GM12801 (cell line): Measurements from ENCODE around the gene NPLOC4.

Experiments used
- CTCF ChIP-seq: IDR thresholded peaks from one replicate; pipeline ENCODE4 v1.5.1; 2011; ENCODE audit warnings: control low read depth; ENCODE audit not compliant: insufficient read length; ENCODE audit errors: extremely low read depth

The NPLOC4 gene

DNA sequence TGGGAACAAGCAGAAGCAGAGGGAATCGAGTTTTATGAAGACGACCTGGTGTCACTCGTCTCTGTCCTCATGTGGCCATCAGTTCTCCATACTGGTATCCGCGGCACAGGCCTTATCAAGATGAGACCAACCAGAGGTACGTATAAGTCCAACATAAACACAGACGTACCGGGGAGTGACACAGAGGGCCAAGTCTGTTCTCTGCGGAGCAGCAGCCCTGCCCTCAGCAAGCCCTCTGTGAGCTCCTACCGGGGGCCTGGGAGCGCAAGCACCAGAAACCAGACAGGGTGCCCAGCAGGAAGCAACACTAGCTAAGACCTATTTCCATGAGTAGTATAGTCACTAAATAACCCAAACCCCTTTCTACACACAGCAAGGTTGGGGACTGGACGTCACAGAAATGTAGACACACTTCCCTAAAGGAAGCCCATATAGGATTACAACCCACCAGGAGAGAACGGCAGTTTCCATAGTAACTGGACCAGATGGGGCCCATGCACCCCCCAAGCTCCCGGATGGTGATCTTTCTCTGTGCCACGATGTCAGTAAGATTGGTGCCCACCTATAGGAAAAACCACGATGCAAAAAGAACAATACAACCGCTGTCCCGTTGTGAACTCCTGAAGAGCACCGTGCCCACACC is 45.8 kb upstream of the NPLOC4 start:
- no peak for TF ChIP-seq CTCF

- TF ChIP-seq CTCF = no peak
Measured at GRCh38 chr17:81681672-81682071, 44.8 kb upstream of the NPLOC4 start.

DNA sequence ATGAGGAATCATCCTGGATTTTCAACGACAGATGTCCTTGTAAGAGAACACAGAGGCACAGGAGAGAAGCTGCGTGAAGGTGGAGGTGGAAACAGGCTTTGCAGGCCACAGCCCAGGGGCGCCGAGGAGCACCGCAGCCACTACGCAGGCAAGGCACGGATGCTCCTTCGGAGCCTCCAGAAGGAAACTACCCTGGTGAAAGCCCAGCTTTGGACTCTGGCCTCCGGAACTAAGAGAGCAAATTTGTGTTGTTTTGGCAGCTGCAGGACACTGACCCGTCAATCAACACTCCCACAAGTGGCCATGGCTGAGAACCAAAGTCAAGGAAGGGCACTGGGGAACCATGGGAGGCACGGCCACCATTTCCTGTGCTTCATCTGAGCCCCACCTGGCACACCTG is 43.2 kb upstream of the NPLOC4 start:
- TF ChIP-seq CTCF = no peak

- no peak for TF ChIP-seq CTCF
Measured at GRCh38 chr17:81676906-81677305, 40.0 kb upstream of the NPLOC4 start.

DNA sequence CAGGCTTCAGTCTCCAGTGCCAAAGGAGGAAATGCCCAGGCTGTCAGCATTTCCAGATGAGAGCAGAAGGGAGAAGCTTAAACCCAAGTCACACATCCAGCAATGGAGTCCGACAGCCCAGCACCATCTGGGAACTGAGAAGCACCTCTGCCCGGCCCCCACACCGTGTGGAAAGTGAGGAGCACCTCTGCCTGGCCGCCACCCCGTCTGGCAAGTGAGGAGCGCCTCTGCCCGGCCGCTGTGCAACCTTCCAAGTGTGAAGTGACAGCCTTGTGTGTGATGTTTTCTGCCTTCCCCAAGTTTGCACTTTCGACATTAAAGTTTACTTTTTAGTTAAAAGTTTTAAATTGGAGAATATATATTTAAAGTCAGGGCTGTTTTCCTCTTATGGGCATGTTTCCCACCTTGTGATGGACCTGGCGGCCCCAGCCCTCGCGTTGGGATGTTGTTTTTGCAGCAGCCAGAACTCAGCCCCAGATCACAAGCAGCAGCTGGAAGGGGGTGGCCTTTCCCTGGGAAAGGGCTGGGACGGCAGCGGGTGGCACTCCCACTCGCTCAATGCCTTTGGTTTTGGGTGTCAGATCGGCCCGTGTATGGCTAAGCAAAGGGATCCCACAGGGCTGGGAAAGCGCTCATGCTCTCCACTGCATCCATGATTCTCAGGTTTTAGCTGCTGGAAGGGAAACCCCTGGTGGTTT is 36.8 kb upstream of the NPLOC4 start:
- no peak for TF ChIP-seq CTCF

GRCh38 chr17:81672954-81673353 is 36.0 kb upstream of the NPLOC4 start:
- TF ChIP-seq CTCF = no peak

DNA sequence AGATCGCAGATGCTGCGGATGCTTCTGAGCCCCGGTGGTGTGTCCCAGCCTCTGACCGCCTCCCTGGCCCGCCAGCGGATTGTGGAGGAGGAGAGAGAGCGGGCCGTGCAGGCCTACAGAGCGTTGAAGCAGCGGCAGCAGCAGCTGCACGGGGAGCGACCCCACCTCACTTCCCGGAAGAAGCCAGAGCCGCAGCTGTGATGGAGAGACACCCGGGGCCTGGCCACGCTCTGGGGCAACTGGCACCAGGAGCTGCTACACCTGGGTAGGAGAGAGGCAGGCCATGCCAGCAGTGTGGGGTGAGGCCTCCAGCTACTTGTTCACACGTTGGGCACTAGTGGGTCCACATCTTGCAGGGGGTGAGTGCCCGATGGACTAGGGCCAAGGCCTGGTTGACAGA is 35.6 kb upstream of the NPLOC4 start:
- no peak for TF ChIP-seq CTCF

DNA sequence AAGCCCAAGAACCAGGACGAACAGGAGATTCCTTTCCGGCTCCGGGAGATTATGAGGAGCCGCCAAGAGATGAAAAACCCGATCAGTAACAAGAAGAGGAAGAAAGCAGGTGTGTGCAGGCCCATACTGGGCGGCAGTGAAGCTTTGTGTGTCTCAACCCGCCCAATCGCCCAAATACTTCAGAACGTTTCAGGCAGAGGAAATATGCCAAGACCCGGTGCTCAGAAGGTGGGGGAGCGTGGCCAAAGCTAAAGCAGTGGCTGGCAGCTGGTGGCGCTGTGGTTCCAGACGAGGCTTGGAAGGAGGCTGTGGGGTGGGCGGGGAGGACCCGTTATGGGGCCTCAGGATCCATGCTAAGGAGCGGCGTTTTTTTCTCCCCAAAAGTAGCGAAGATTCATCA is 30.8 kb upstream of the NPLOC4 start:
- no peak for TF ChIP-seq CTCF
